H9 (cell line): ENCODE measurements around the gene ADNP2. TPM values are rescaled to one million over a fixed set of nuclear protein-coding genes. Genes with fewer than 3 reads are reported as not detected.

Experiments
- DNase-seq: peaks from one replicate; pipeline ENCODE4 v3.0.0-alpha.2; 2017
- H2AFZ ChIP-seq: one replicate; pipeline ENCODE4 v1.6.1; 2013; ENCODE audit warnings: mild to moderate bottlenecking, low read length, control low read depth, moderate library complexity
- H2AK5ac ChIP-seq: 2 replicates; pipeline ENCODE4 v1.6.1; 2013; ENCODE audit warnings: low read length, control low read depth, mixed read lengths; ENCODE audit not compliant: insufficient read length
- H2BK120ac ChIP-seq: one replicate; pipeline ENCODE4 v1.6.1; 2013; ENCODE audit warnings: low read depth, mild to moderate bottlenecking, low read length, control low read depth, inconsistent platforms; ENCODE audit not compliant: poor library complexity, severe bottlenecking
- H2BK12ac ChIP-seq: 2 replicates; pipeline ENCODE4 v1.6.1; 2013; ENCODE audit warnings: low read length, control low read depth, mixed read lengths, low read depth; ENCODE audit not compliant: insufficient read length
- H2BK15ac ChIP-seq: 2 replicates; pipeline ENCODE4 v1.6.1; 2013; ENCODE audit warnings: low read depth, low read length, control low read depth
- H2BK20ac ChIP-seq: one replicate; pipeline ENCODE4 v1.6.1; 2013; ENCODE audit warnings: low read depth, mild to moderate bottlenecking, low read length, control low read depth, inconsistent platforms; ENCODE audit not compliant: poor library complexity, severe bottlenecking
- H2BK5ac ChIP-seq: 2 replicates; pipeline ENCODE4 v1.6.1; 2013; ENCODE audit warnings: low read length, control low read depth, mixed read lengths; ENCODE audit not compliant: insufficient read length
- H3K14ac ChIP-seq: 2 replicates; pipeline ENCODE4 v1.6.1; 2013; ENCODE audit warnings: low read length, control low read depth; ENCODE audit not compliant: insufficient read depth
- H3K18ac ChIP-seq: 2 replicates; pipeline ENCODE4 v1.6.1; 2013; ENCODE audit warnings: low read depth, mild to moderate bottlenecking, mixed read lengths, low read length, control low read depth; ENCODE audit not compliant: insufficient read length
- H3K23ac ChIP-seq: 2 replicates; pipeline ENCODE4 v1.6.1; 2013; ENCODE audit warnings: low read length, control low read depth, mixed read lengths, low read depth; ENCODE audit not compliant: insufficient read length
- H3K23me2 ChIP-seq: 2 replicates; pipeline ENCODE4 v1.6.1; 2013; ENCODE audit warnings: low read depth, mild to moderate bottlenecking, mixed read lengths, low read length, control low read depth; ENCODE audit not compliant: insufficient read length, poor library complexity, severe bottlenecking
- H3K27ac ChIP-seq: 2 replicates; pipeline ENCODE4 v1.5.1; 2013; ENCODE audit warnings: low read length, control low read depth, mixed read lengths, low read depth; ENCODE audit not compliant: insufficient read length
- H3K27me3 ChIP-seq: 2 replicates; pipeline ENCODE4 v1.6.1; 2013; ENCODE audit warnings: low read length, control low read depth, inconsistent platforms; ENCODE audit not compliant: insufficient read depth
- H3K4ac ChIP-seq: 2 replicates; pipeline ENCODE4 v1.6.1; 2013; ENCODE audit warnings: low read depth, mild to moderate bottlenecking, control low read depth, inconsistent platforms, low read length, moderate library complexity
- H3K4me1 ChIP-seq: 2 replicates; pipeline ENCODE4 v1.6.1; 2013; ENCODE audit warnings: low read length, control low read depth, inconsistent platforms; ENCODE audit not compliant: insufficient read depth
- H3K4me2 ChIP-seq: 2 replicates; pipeline ENCODE4 v1.6.1; 2013; ENCODE audit warnings: low read length, control low read depth, mixed read lengths; ENCODE audit not compliant: insufficient read length, insufficient read depth
- H3K56ac ChIP-seq: 2 replicates; pipeline ENCODE4 v1.6.1; 2013; ENCODE audit warnings: low read depth, mild to moderate bottlenecking, mixed read lengths, low read length, control low read depth; ENCODE audit not compliant: insufficient read length
- H3K79me1 ChIP-seq: 2 replicates; pipeline ENCODE4 v1.6.1; 2013; ENCODE audit warnings: low read depth, mild to moderate bottlenecking, moderate library complexity, low read length, control low read depth, inconsistent platforms; ENCODE audit not compliant: insufficient read depth, poor library complexity, severe bottlenecking
- H3K79me2 ChIP-seq: 2 replicates; pipeline ENCODE4 v1.6.1; 2013; ENCODE audit warnings: low read length, control low read depth, inconsistent platforms; ENCODE audit not compliant: insufficient read depth
- H3K9ac ChIP-seq: 2 replicates; pipeline ENCODE4 v1.6.1; 2013; ENCODE audit warnings: low read length, control low read depth, mixed read lengths; ENCODE audit not compliant: insufficient read length; ENCODE audit errors: extremely low read depth
- H3K9me3 ChIP-seq: one replicate; pipeline ENCODE4 v1.6.1; 2013; ENCODE audit warnings: low read depth, low read length, inconsistent platforms; ENCODE audit not compliant: control insufficient read depth
- H3T11ph ChIP-seq: one replicate; pipeline ENCODE4 v1.6.1; 2013; ENCODE audit warnings: mild to moderate bottlenecking, low read length, control low read depth, inconsistent platforms
- H4K20me1 ChIP-seq: one replicate; pipeline ENCODE4 v1.6.1; 2013; ENCODE audit not compliant: control insufficient read depth, insufficient read length, insufficient read depth
- H4K5ac ChIP-seq: 2 replicates; pipeline ENCODE4 v1.6.1; 2013; ENCODE audit warnings: low read depth, mild to moderate bottlenecking, mixed read lengths, low read length, control low read depth; ENCODE audit not compliant: insufficient read length
- H4K8ac ChIP-seq: replicated peaks from 2 replicates; pipeline ENCODE4 v1.6.1; 2013; ENCODE audit warnings: low read length, control low read depth, mixed read lengths, low read depth; ENCODE audit not compliant: insufficient read length
- H4K91ac ChIP-seq: 2 replicates; pipeline ENCODE4 v1.6.1; 2013; ENCODE audit warnings: low read depth, mild to moderate bottlenecking, moderate library complexity, mixed read lengths, low read length, control low read depth; ENCODE audit not compliant: insufficient read length
- H3K27ac Mint-ChIP-seq, 3 experiments: 2 replicates in 2 of 3; 3 replicates in 1 of 3; pipeline ENCODE4 v1.8.0; 2020 to 2021; ENCODE audit warnings: mixed read lengths in 3 of 3, mild to moderate bottlenecking in 1 of 3, moderate library complexity in 1 of 3
- H3K27me3 Mint-ChIP-seq: 2 replicates; pipeline ENCODE4 v1.8.0; 2021; ENCODE audit warnings: low read depth, mild to moderate bottlenecking, moderate library complexity, mixed read lengths
- H3K36me3 Mint-ChIP-seq, 3 experiments: 2 replicates in 2 of 3; 3 replicates in 1 of 3; pipeline ENCODE4 v1.8.0; 2020 to 2021; ENCODE audit warnings: low read depth in 3 of 3, mixed read lengths in 3 of 3; ENCODE audit not compliant: insufficient read depth in 1 of 3
- H3K4me1 Mint-ChIP-seq, 2 experiments: 2 replicates each; pipeline ENCODE4 v1.8.0; 2020; ENCODE audit warnings: mixed read lengths in 2 of 2
- H3K4me3 Mint-ChIP-seq, 2 experiments: 2 replicates in 1 of 2; 3 replicates in 1 of 2; pipeline ENCODE4 v1.8.0; 2020 to 2021; ENCODE audit warnings: mild to moderate bottlenecking in 2 of 2, mixed read lengths in 2 of 2, moderate library complexity in 1 of 2
- H3K9me3 Mint-ChIP-seq, 2 experiments: 2 replicates in 1 of 2; 3 replicates in 1 of 2; pipeline ENCODE4 v1.8.0; 2020; ENCODE audit warnings: mild to moderate bottlenecking in 2 of 2, mixed read lengths in 2 of 2, moderate library complexity in 1 of 2
- CTCF ChIP-seq: fragments of 200-600 bp; sonication (generic); conservative IDR thresholded peaks from 3 replicates; pipeline ENCODE4 v1.8.0; 2021; ENCODE audit warnings: antibody characterized with exemption, mild to moderate bottlenecking
- WGBS: extraction: QIAGEN DNeasy Blood & Tissue Kit; methylation state at CpG from one replicate; pipeline ENCODE4 v1.1.7; 2013; ENCODE audit warnings: missing lambda C conversion rate, low lambda C conversion rate, mixed read lengths; ENCODE audit not compliant: insufficient read length; ENCODE audit errors: extremely low coverage; 5-methylcytosine and 5-hydroxymethylcytosine counted together
- total RNA-seq: library from RNA; stranded (reverse); gene quantifications from 2 replicates; pipeline ENCODE4 v1.2.1, GENCODE V29; 2021

Gene ADNP2
- total RNA-seq, 1 experiment from 2014 or later: 53.5 TPM

- no peak overlapping the region for H2AK5ac ChIP-seq
- no peak for TF ChIP-seq CTCF
Observed at GRCh38 chr18:80182855-80183254, 73.8 kb downstream of the ADNP2 start.

More at GRCh38 chr18:80182855-80183254, 73.8 kb downstream of the ADNP2 start:
- no peaks in the 10 kb centered on the region for H3K23me2 ChIP-seq
- H3K23ac ChIP-seq: no peak overlapping the region
- no peak overlapping the region for H4K91ac ChIP-seq
- no peaks in the 10 kb centered on the region for H4K20me1 ChIP-seq
- Mint-ChIP-seq H3K27me3 (no peaks in the 10 kb centered on the region; the same call in 1 of the 2 replicates), H3K36me3 (no peaks in the 10 kb centered on the region; a peak in 2 of 7 replicates), H3K27ac (no peak overlapping the region), H3K4me3 (no peak overlapping the region; a peak in 1 of 5 replicates), H3K9me3 (peaks cover 4 to 5% of the 10 kb centered on the region in 2 experiments; a peak in 2 of 5 replicates), H3K4me1 (peaks cover 3 to 4% of the 10 kb centered on the region in 2 experiments; a peak in 3 of 4 replicates)
- H2AFZ ChIP-seq: no peak overlapping the region
- H3K79me2 ChIP-seq: no peaks in the 10 kb centered on the region; the same call in 1 of the 2 replicates
- no peak overlapping the region for H3K14ac ChIP-seq
- no peak overlapping the region for H2BK5ac ChIP-seq
- no peaks in the 10 kb centered on the region for H3K4me1 ChIP-seq
- no peak overlapping the region for H4K5ac ChIP-seq
- H3K9me3 ChIP-seq: no peaks in the 10 kb centered on the region
- no peak overlapping the region for H3K4me2 ChIP-seq
- H3K79me1 ChIP-seq: no peaks in the 10 kb centered on the region
- H2BK12ac ChIP-seq: no peak overlapping the region
- H3T11ph ChIP-seq: no peak overlapping the region
- H3K18ac ChIP-seq: no peak overlapping the region
- no peak overlapping the region for H2BK20ac ChIP-seq
- WGBS: no CpG with 5 or more reads among the region's 9 CpGs
- H2BK15ac ChIP-seq: no peak overlapping the region
- no peak overlapping the region for H4K8ac ChIP-seq
- H3K27ac ChIP-seq: no peak overlapping the region
- no peak overlapping the region for H2BK120ac ChIP-seq
- no peak overlapping the region for H3K9ac ChIP-seq
- no peaks in the 10 kb centered on the region for H3K27me3 ChIP-seq
- no peak for DNase-seq
- no peak overlapping the region for H3K4ac ChIP-seq
- no peak overlapping the region for H3K56ac ChIP-seq
